ENCODE results near the gene NFKBIE.

The NFKBIE gene

GRCh38 chr6:44258921-44259320 lies 6.4 kb downstream of the NFKBIE start:
- DNase-seq (ENCODE audit: low spot score), result no peak

GRCh38 chr6:44258325-44258863 lies 7.0 kb downstream of the NFKBIE start:
- no peak for DNase-seq (ENCODE audit: low spot score)

- DNase-seq (ENCODE audit: low spot score), result no peak
These were observed 7.5 kb downstream of the NFKBIE start for GRCh38 chr6:44257753-44258324.

- peak; percentile 74 for DNase-seq (ENCODE audit: low spot score)
These were observed 8.2 kb downstream of the NFKBIE start, which contains the start of gene SLC35B2 for GRCh38 chr6:44257025-44257752. Gene SLC35B2 (minus strand): TSS chr6:44257528. CDS start chr6:44257410, 118 bp downstream.

GRCh38 chr6:44256775-44257024 lies 8.7 kb downstream of the NFKBIE start:
- no peak for DNase-seq (ENCODE audit: low spot score)

GRCh38 chr6:44255871-44256774 lies 9.2 kb downstream of the NFKBIE start:
- DNase-seq (ENCODE audit: low spot score), result no peak

- DNase-seq (ENCODE audit: low spot score), result no peak
These were observed 10.1 kb downstream of the NFKBIE start for GRCh38 chr6:44255105-44255808.

- no peak for DNase-seq (ENCODE audit: low spot score)
These were observed 10.9 kb downstream of the NFKBIE start for GRCh38 chr6:44254191-44255104.

GRCh38 chr6:44253307-44254101 lies 11.8 kb downstream of the NFKBIE start:
- peak; percentile 72 for DNase-seq (ENCODE audit: low spot score)

GRCh38 chr6:44251576-44252524 lies 13.5 kb downstream of the NFKBIE start:
- no peak for DNase-seq (ENCODE audit: low spot score)

GRCh38 chr6:44250718-44251123 lies 14.6 kb downstream of the NFKBIE start:
- DNase-seq (ENCODE audit: low spot score), result no peak

GRCh38 chr6:44250067-44250717 lies 15.2 kb downstream of the NFKBIE start:
- no peak for DNase-seq (ENCODE audit: low spot score)

- no peak for DNase-seq (ENCODE audit: low spot score)
These were observed 16.1 kb downstream of the NFKBIE start for GRCh38 chr6:44249082-44249748.

- DNase-seq (ENCODE audit: low spot score), result no peak
These were observed 16.8 kb downstream of the NFKBIE start for GRCh38 chr6:44248579-44248978.

- peak; percentile 48 for DNase-seq (ENCODE audit: low spot score)
These were observed 17.7 kb downstream of the NFKBIE start for GRCh38 chr6:44247338-44248302.

GRCh38 chr6:44246663-44247337 lies 18.6 kb downstream of the NFKBIE start, which contains the start of gene HSP90AB1:
Gene HSP90AB1 (plus strand): TSS chr6:44247101. CDS start chr6:44248630, 1,529 bp downstream.
- DNase-seq (ENCODE audit: low spot score), result peak; percentile 99
